GM12878 (cell line): ENCODE results near the gene CHD9. TPM values are rescaled to one million over a fixed set of nuclear protein-coding genes. Genes with fewer than 3 reads are reported as not detected.

Experiments
- ASH2L ChIP-seq: fragments of 300-600, 200-600 bp; sonication (generic); IDR thresholded peaks from 2 replicates; pipeline ENCODE4 v1.6.1; 2017; ENCODE audit warnings: low read depth, mild to moderate bottlenecking, borderline replicate concordance
- ATF2 ChIP-seq: IDR thresholded peaks from 2 replicates; pipeline ENCODE4 v1.6.1; 2012; ENCODE audit warnings: low read length, inconsistent platforms
- CBFB ChIP-seq: IDR thresholded peaks from 2 replicates; pipeline ENCODE4 v1.6.1; 2016; ENCODE audit warnings: antibody characterized with exemption, low read depth
- CEBPZ ChIP-seq: fragments of 150-350 bp; IDR thresholded peaks from 2 replicates; pipeline ENCODE4 v1.6.1; 2016; ENCODE audit warnings: low read depth, low read length
- CTCF ChIP-seq, 3 experiments: IDR thresholded peaks in 2 of 3; conservative IDR thresholded peaks in 1 of 3; 2 replicates each; pipeline ENCODE4 v1.5.1; 2011; ENCODE audit warnings: low read depth in 3 of 3, low read length in 3 of 3, mild to moderate bottlenecking in 3 of 3, control low read depth in 2 of 3, moderate library complexity in 2 of 3, inconsistent platforms in 1 of 3, mixed read lengths in 1 of 3; ENCODE audit not compliant: control insufficient read depth in 2 of 3, insufficient read depth in 1 of 3; ENCODE audit errors: extremely low read depth in 1 of 3
- DPF2 ChIP-seq: fragments of 450-650 bp; IDR thresholded peaks from 2 replicates; pipeline ENCODE4 v1.6.1; 2017; ENCODE audit warnings: mild to moderate bottlenecking
- EGR1 ChIP-seq, 2 experiments: IDR thresholded peaks; 1 replicate in 1 of 2; 2 replicates in 1 of 2; pipeline ENCODE4 v1.6.1; 2011 to 2012; ENCODE audit warnings: low read depth in 2 of 2, low read length in 2 of 2, borderline replicate concordance in 1 of 2, mild to moderate bottlenecking in 1 of 2, moderate library complexity in 1 of 2
- GATAD2B ChIP-seq: fragments of 450-650 bp; conservative IDR thresholded peaks from 2 replicates; pipeline ENCODE4 v1.6.1; 2017; ENCODE audit warnings: low read depth, mild to moderate bottlenecking, moderate library complexity
- HDGF ChIP-seq: fragments of 450-650 bp; IDR thresholded peaks from 2 replicates; pipeline ENCODE4 v1.6.1; 2016; ENCODE audit warnings: antibody characterized with exemption
- IKZF2 ChIP-seq, 2 experiments: fragments of 450-650 bp; IDR thresholded peaks; 2 replicates each; pipeline ENCODE4 v1.6.1; 2017; ENCODE audit warnings: mild to moderate bottlenecking in 2 of 2, moderate library complexity in 2 of 2
- MLLT1 ChIP-seq: fragments of 450-650 bp; IDR thresholded peaks from 2 replicates; pipeline ENCODE4 v1.6.1; 2016; ENCODE audit warnings: mild to moderate bottlenecking
- NBN ChIP-seq: fragments of 450-650 bp; IDR thresholded peaks from 2 replicates; pipeline ENCODE4 v1.6.1; 2016
- NFXL1 ChIP-seq: fragments of 450-650 bp; IDR thresholded peaks from 2 replicates; pipeline ENCODE4 v1.6.1; 2017; ENCODE audit warnings: antibody characterized with exemption, mild to moderate bottlenecking, borderline replicate concordance
- POLR2AphosphoS2 ChIP-seq: IDR thresholded peaks from 2 replicates; pipeline ENCODE4 v1.6.1; 2011; ENCODE audit warnings: low read depth, mild to moderate bottlenecking, low read length, improper control_type of control experiment, moderate library complexity
- RAD21 ChIP-seq: IDR thresholded peaks from 2 replicates; pipeline ENCODE4 v1.6.1; 2011; ENCODE audit warnings: mild to moderate bottlenecking, low read depth, low read length, moderate library complexity; ENCODE audit not compliant: insufficient read depth
- RBBP5 ChIP-seq: fragments of 200-600 bp; sonication (generic); conservative IDR thresholded peaks from 2 replicates; pipeline ENCODE4 v1.6.1; 2016
- RFX5 ChIP-seq: IDR thresholded peaks from 2 replicates; pipeline ENCODE4 v1.6.1; 2011; ENCODE audit warnings: low read depth, low read length, improper control_type of control experiment
- SMARCA5 ChIP-seq: fragments of 450-650 bp; IDR thresholded peaks from 2 replicates; pipeline ENCODE4 v1.6.1; 2017; ENCODE audit warnings: mild to moderate bottlenecking
- SUPT20H ChIP-seq: IDR thresholded peaks from 2 replicates; pipeline ENCODE4 v1.6.1; 2011; ENCODE audit warnings: low read depth, mild to moderate bottlenecking, low read length, moderate library complexity, borderline replicate concordance; ENCODE audit not compliant: control insufficient read depth
- TBL1XR1 ChIP-seq: IDR thresholded peaks from 2 replicates; pipeline ENCODE4 v1.6.1; 2012; ENCODE audit warnings: low read depth, low read length, improper control_type of control experiment
- WRNIP1 ChIP-seq: IDR thresholded peaks from 2 replicates; pipeline ENCODE4 v1.6.1; 2011; ENCODE audit warnings: low read depth, low read length, improper control_type of control experiment, borderline replicate concordance
- ZNF24 ChIP-seq: fragments of 450-650 bp; IDR thresholded peaks from 2 replicates; pipeline ENCODE4 v1.6.1; 2017; ENCODE audit warnings: antibody characterized with exemption, mild to moderate bottlenecking
- polyA plus RNA-seq, 11 experiments: library from polyadenylated mRNA; depleted of rRNA in 4 of 11; unstranded in 6 of 11; stranded (reverse) in 5 of 11; fragments of >200 nt; fragmentation: Nextera tagmentation in 4 of 11; fragmentation: Illumina TruSeq in 1 of 11; extraction: Ambion mirVana in 4 of 11; extraction: Trizol in 1 of 11; gene quantifications; 1 replicate in 1 of 11; 2 replicates in 10 of 11; pipeline versions ENCODE4 v1.2.1 to v1.2.3, GENCODE V29; 2011 to 2016; ENCODE audit warnings: inconsistent platforms in 2 of 11, missing spikeins in 2 of 11, low read depth in 1 of 11
- total RNA-seq, 4 experiments: library from RNA; depleted of rRNA in 3 of 4; stranded (reverse); fragments of >200 nt in 3 of 4; fragmentation: Illumina TruSeq in 1 of 4; extraction: Trizol in 1 of 4; gene quantifications; 2 replicates each; pipeline versions ENCODE4 v1.2.1 to v1.2.3, GENCODE V29; 2013 to 2021

Gene CHD9
- total and polyA plus RNA-seq, 10 of the 15 experiments (the other 5 are each of a cell fraction or from before 2014, with no cell fraction given), result 29.2 to 95.7 (median 54.3) TPM

- TF ChIP-seq CEBPZ (no peak), SMARCA5 (peak; percentile 16; the same call in 1 of the 2 replicates), POLR2AphosphoS2 (0 out of 2 replicates have a peak, but pooled peaks have one; percentile 41), RFX5 (no peak), NBN (peak; percentile 42; the same call in 1 of the 2 replicates), GATAD2B (peak; percentile 34; the same call in 1 of the 2 replicates), RBBP5 (no peak), WRNIP1 (no peak), HDGF (peak; percentile 61; the same call in 1 of the 2 replicates), TBL1XR1 (no peak), NFXL1 (no peak), DPF2 (peak; percentile 33; the same call in 1 of the 2 replicates), ASH2L (0 out of 2 replicates have a peak, but pooled peaks have one; percentile 52), RAD21 (peak; percentile 58), SUPT20H (no peak), ATF2 (peak; percentile 33), CTCF (IDR thresholded peaks at IDR 0.05 in 2 of 3, conservative IDR thresholded peaks at IDR 0.05 in 1 of 3; ENCODE audit: control insufficient read depth in 2 of 3, extremely low read depth in 1 of 3, insufficient read depth in 1 of 3, low read depth in 3 of 3, low read length in 3 of 3) (peak; percentile 51 to 63 (median 55)), IKZF2 (IDR thresholded peaks at IDR 0.05) (0 out of 4 replicates have a peak, but pooled peaks have one; percentile 36 to 47), MLLT1 (peak; percentile 78), CBFB (no peak), EGR1 (IDR thresholded peaks at IDR 0.05; ENCODE audit: borderline replicate concordance in 1 of 2, low read depth in 2 of 2, low read length in 2 of 2) (peak in 1 of 2 experiments; percentile 52; a peak in 1 of 3 replicates), ZNF24 (peak; percentile 13; the same call in 1 of the 2 replicates)
Observed at GRCh38 chr16:53207810-53208752, 153.3 kb downstream of the CHD9 start (continued).
